ENCODE results near the gene KLHDC7A. TPM values are rescaled to one million over a fixed set of nuclear protein-coding genes. Genes with fewer than 3 reads are reported as not detected.
"Not testable (repeated sequence)": the region's sequence is repeated elsewhere in the genome, so short reads cannot be mapped to it uniquely, and the experiment has no call there.

The KLHDC7A gene
- polyA plus RNA-seq, 1 experiment, result not detected

GRCh38 chr1:18458133-18459092, 22.3 kb upstream of the KLHDC7A start:
- POLR2A ChIA-PET, result no interaction called here
- CTCF ChIA-PET, result no interaction called here
- no peaks in the 10 kb centered on the region for H3K27me3 ChIP-seq (ENCODE audit: control insufficient read depth, insufficient read depth, low read length)
- H3K4me3 ChIP-seq (ENCODE audit: low read depth, low read length), result no peak overlapping the region
- H3K27ac ChIP-seq (ENCODE audit: low read depth, low read length), result no peak overlapping the region
- peaks cover 3% of the 10 kb centered on the region; the same call in 1 of the 2 replicates for H3K9me3 ChIP-seq (ENCODE audit: control insufficient read depth, insufficient read depth, low read length)
- DNase-seq (ENCODE audit: low read depth, low spot score), result no peak
- TF ChIP-seq CTCF (IDR thresholded peaks at IDR 0.05; ENCODE audit: low read depth, low read length), result no peak

GRCh38 chr1:18461656-18462055, 19.1 kb upstream of the KLHDC7A start:
- ChIA-PET POLR2A (no interaction called here), CTCF (no interaction called here)
- H3K9me3 ChIP-seq (ENCODE audit: control insufficient read depth, insufficient read depth, low read length), result peaks cover 8% of the 10 kb centered on the region
- H3K27ac ChIP-seq (ENCODE audit: low read depth, low read length), result no peak overlapping the region
- DNase-seq (ENCODE audit: low read depth, low spot score), result no peak
- no peak overlapping the region for H3K4me3 ChIP-seq (ENCODE audit: low read depth, low read length)
- TF ChIP-seq CTCF (IDR thresholded peaks at IDR 0.05; ENCODE audit: low read depth, low read length), result no peak
- no peaks in the 10 kb centered on the region for H3K27me3 ChIP-seq (ENCODE audit: control insufficient read depth, insufficient read depth, low read length)

GRCh38 chr1:18462517-18462916, 18.2 kb upstream of the KLHDC7A start:
- CTCF ChIA-PET; POLR2A ChIA-PET; H3K27me3 ChIP-seq (ENCODE audit: control insufficient read depth, insufficient read depth, low read length); DNase-seq (ENCODE audit: low read depth, low spot score); H3K27ac ChIP-seq (ENCODE audit: low read depth, low read length); H3K9me3 ChIP-seq (ENCODE audit: control insufficient read depth, insufficient read depth, low read length); H3K4me3 ChIP-seq (ENCODE audit: low read depth, low read length): not testable (repeated sequence)

- no peak overlapping the region for H3K4me3 ChIP-seq (ENCODE audit: low read depth, low read length)
- POLR2A ChIA-PET, result no interaction called here
- CTCF ChIA-PET, result no interaction called here
- no peaks in the 10 kb centered on the region for H3K27me3 ChIP-seq (ENCODE audit: control insufficient read depth, insufficient read depth, low read length)
- no peak for TF ChIP-seq CTCF (IDR thresholded peaks at IDR 0.05; ENCODE audit: low read depth, low read length)
- no peak overlapping the region for H3K27ac ChIP-seq (ENCODE audit: low read depth, low read length)
- H3K9me3 ChIP-seq (ENCODE audit: control insufficient read depth, insufficient read depth, low read length), result peaks cover 8% of the 10 kb centered on the region
- no peak for DNase-seq (ENCODE audit: low read depth, low spot score)
Observed at GRCh38 chr1:18463063-18463462, 17.7 kb upstream of the KLHDC7A start.

- Histone ChIP-seq H3K27me3 (ENCODE audit: control insufficient read depth, insufficient read depth, low read length) (no peaks in the 10 kb centered on the region), H3K27ac (ENCODE audit: low read depth, low read length) (no peak overlapping the region), H3K4me3 (ENCODE audit: low read depth, low read length) (no peak overlapping the region), H3K9me3 (ENCODE audit: control insufficient read depth, insufficient read depth, low read length) (peaks cover 8% of the 10 kb centered on the region)
- ChIA-PET CTCF (no interaction called here), POLR2A (no interaction called here)
- DNase-seq (ENCODE audit: low read depth, low spot score), result no peak
- no peak for TF ChIP-seq CTCF (IDR thresholded peaks at IDR 0.05; ENCODE audit: low read depth, low read length)
Observed at GRCh38 chr1:18463984-18464664, 16.6 kb upstream of the KLHDC7A start.
